ENCODE measurements around the gene ZNF217.
A peak's percentile ranks its signal among the peaks of the same experiment; 100 is the strongest.
"Not testable (repeated sequence)": the region's sequence is repeated elsewhere in the genome, so short reads cannot be mapped to it uniquely, and the experiment has no call there.

Gene ZNF217

GRCh38 chr20:53608071-53608455, 14.4 kb upstream of the ZNF217 start:
- no peak for DNase-seq (ENCODE audit: low read depth)
- no peak overlapping the region for H3K4me3 ChIP-seq (ENCODE audit: control insufficient read depth, low read depth, low read length)
- TF ChIP-seq CTCF (conservative IDR thresholded peaks at IDR 0.05; ENCODE audit: control insufficient read depth, insufficient read depth, low read depth, low read length) = no peak

GRCh38 chr20:53606364-53606985, 12.8 kb upstream of the ZNF217 start:
- no peak overlapping the region for H3K4me3 ChIP-seq (ENCODE audit: control insufficient read depth, low read depth, low read length)
- TF ChIP-seq CTCF (conservative IDR thresholded peaks at IDR 0.05; ENCODE audit: control insufficient read depth, insufficient read depth, low read depth, low read length) = no peak
- peak; percentile 92 for DNase-seq (ENCODE audit: low read depth)

- DNase-seq (ENCODE audit: low read depth); H3K4me3 ChIP-seq (ENCODE audit: control insufficient read depth, low read depth, low read length): not testable (repeated sequence)
Observed at GRCh38 chr20:53605401-53605800, 11.8 kb upstream of the ZNF217 start.

- not testable (repeated sequence) for H3K4me3 ChIP-seq (ENCODE audit: control insufficient read depth, low read depth, low read length); DNase-seq (ENCODE audit: low read depth)
Observed at GRCh38 chr20:53604846-53605245, 11.2 kb upstream of the ZNF217 start.

GRCh38 chr20:53602661-53603060, 9.0 kb upstream of the ZNF217 start:
- no peak overlapping the region for H3K4me3 ChIP-seq (ENCODE audit: control insufficient read depth, low read depth, low read length)
- DNase-seq (ENCODE audit: low read depth) = no peak
- no peak for TF ChIP-seq CTCF (conservative IDR thresholded peaks at IDR 0.05; ENCODE audit: control insufficient read depth, insufficient read depth, low read depth, low read length)

GRCh38 chr20:53599910-53600632, 6.4 kb upstream of the ZNF217 start:
- TF ChIP-seq CTCF (conservative IDR thresholded peaks at IDR 0.05; ENCODE audit: control insufficient read depth, insufficient read depth, low read depth, low read length) = no peak
- H3K4me3 ChIP-seq (ENCODE audit: control insufficient read depth, low read depth, low read length) = no peak overlapping the region
- DNase-seq (ENCODE audit: low read depth) = no peak

GRCh38 chr20:53599378-53599777, 5.7 kb upstream of the ZNF217 start:
- no peak overlapping the region for H3K4me3 ChIP-seq (ENCODE audit: control insufficient read depth, low read depth, low read length)
- no peak for TF ChIP-seq CTCF (conservative IDR thresholded peaks at IDR 0.05; ENCODE audit: control insufficient read depth, insufficient read depth, low read depth, low read length)
- no peak for DNase-seq (ENCODE audit: low read depth)

GRCh38 chr20:53599044-53599362, 5.4 kb upstream of the ZNF217 start:
- no peak for DNase-seq (ENCODE audit: low read depth)
- H3K4me3 ChIP-seq (ENCODE audit: control insufficient read depth, low read depth, low read length) = no peak overlapping the region
- no peak for TF ChIP-seq CTCF (conservative IDR thresholded peaks at IDR 0.05; ENCODE audit: control insufficient read depth, insufficient read depth, low read depth, low read length)

Data from fibroblast of mammary gland (primary cell).